Hepatocyte (in vitro differentiated cells): ENCODE results near the gene LRCOL1. TPM values are rescaled to one million over a fixed set of nuclear protein-coding genes. Genes with fewer than 3 reads are reported as not detected.

ENCODE experiments used
- DNase-seq: peaks from one replicate; pipeline ENCODE4 v3.0.0-alpha.2; 2016; ENCODE audit warnings: low spot score
- H2AFZ ChIP-seq: fragments of 200-600 bp; sonication (generic); 2 replicates; pipeline ENCODE4 v1.6.0; 2016; ENCODE audit warnings: antibody characterized with exemption, mild to moderate bottlenecking
- H3K27ac ChIP-seq: fragments of 200-600 bp; sonication (generic); 2 replicates; pipeline ENCODE4 v1.5.1; 2016; ENCODE audit warnings: mild to moderate bottlenecking
- H3K27me3 ChIP-seq: fragments of 200-600 bp; sonication (generic); 2 replicates; pipeline ENCODE4 v1.6.1; 2016
- H3K36me3 ChIP-seq: fragments of 200-600 bp; sonication (generic); replicated peaks from 2 replicates; pipeline ENCODE4 v1.5.1; 2016; ENCODE audit warnings: low read depth; ENCODE audit not compliant: insufficient read depth
- H3K4me1 ChIP-seq: fragments of 200-600 bp; sonication (generic); 2 replicates; pipeline ENCODE4 v1.5.1; 2016; ENCODE audit warnings: mild to moderate bottlenecking, moderate library complexity; ENCODE audit not compliant: insufficient read depth
- H3K4me2 ChIP-seq: fragments of 200-600 bp; sonication (generic); 2 replicates; pipeline ENCODE4 v1.6.0; 2016
- H3K4me3 ChIP-seq: fragments of 200-600 bp; sonication (generic); 2 replicates; pipeline ENCODE4 v1.5.1; 2016; ENCODE audit warnings: mild to moderate bottlenecking
- H3K79me2 ChIP-seq: fragments of 200-600 bp; sonication (generic); 2 replicates; pipeline ENCODE4 v1.6.0; 2017; ENCODE audit warnings: mild to moderate bottlenecking
- H3K9me2 ChIP-seq: fragments of 200-600 bp; sonication (generic); replicated peaks from 2 replicates; pipeline ENCODE4 v1.6.0; 2017; ENCODE audit warnings: mild to moderate bottlenecking; ENCODE audit not compliant: insufficient read depth
- H3K9me3 ChIP-seq: fragments of 200-600 bp; sonication (generic); 2 replicates; pipeline ENCODE4 v1.5.1; 2016; ENCODE audit warnings: low read depth, mild to moderate bottlenecking
- H4K20me1 ChIP-seq: fragments of 200-600 bp; sonication (generic); 2 replicates; pipeline ENCODE4 v1.6.0; 2016; ENCODE audit warnings: mild to moderate bottlenecking; ENCODE audit not compliant: insufficient read depth, poor library complexity, severe bottlenecking
- EZH2 ChIP-seq: fragments of 200-600 bp; sonication (generic); IDR thresholded peaks from 2 replicates; pipeline ENCODE4 v1.6.1; 2016; ENCODE audit warnings: antibody characterized with exemption, mild to moderate bottlenecking, borderline replicate concordance
- EZH2phosphoT487 ChIP-seq: fragments of 200-600 bp; sonication (generic); IDR thresholded peaks from one replicate; pipeline ENCODE4 v1.6.1; 2018; ENCODE audit warnings: antibody characterized with exemption, mild to moderate bottlenecking, low read depth, moderate library complexity; ENCODE audit not compliant: unreplicated experiment, severe bottlenecking
- WGBS: methylation state at CpG from one replicate; pipeline ENCODE4 v1.1.6; 2016; ENCODE audit warnings: low lambda C conversion rate; ENCODE audit errors: missing lambda C conversion rate; 5-methylcytosine and 5-hydroxymethylcytosine counted together
- polyA plus RNA-seq: library from polyadenylated mRNA; unstranded; fragments of >200 nt; fragmentation: Nextera tagmentation; extraction: Ambion mirVana; gene quantifications from 2 replicates; pipeline ENCODE4 v1.2.1, GENCODE V29; 2016
- total RNA-seq: library from RNA; depleted of rRNA; stranded (reverse); fragments of >200 nt; gene quantifications from 2 replicates; pipeline ENCODE4 v1.2.3, GENCODE V29; 2014
- TF ChIP-seq, protein P1 (sequence below): fragments of 200-600 bp; sonication (generic); IDR thresholded peaks from 2 replicates; pipeline ENCODE4 v1.5.1; 2016; ENCODE audit warnings: antibody characterized with exemption, mild to moderate bottlenecking; ENCODE audit not compliant: poor library complexity

Gene LRCOL1
- total and polyA plus RNA-seq, 2 experiments from 2014 or later, result 0.28 TPM; not detected in 1

DNA sequence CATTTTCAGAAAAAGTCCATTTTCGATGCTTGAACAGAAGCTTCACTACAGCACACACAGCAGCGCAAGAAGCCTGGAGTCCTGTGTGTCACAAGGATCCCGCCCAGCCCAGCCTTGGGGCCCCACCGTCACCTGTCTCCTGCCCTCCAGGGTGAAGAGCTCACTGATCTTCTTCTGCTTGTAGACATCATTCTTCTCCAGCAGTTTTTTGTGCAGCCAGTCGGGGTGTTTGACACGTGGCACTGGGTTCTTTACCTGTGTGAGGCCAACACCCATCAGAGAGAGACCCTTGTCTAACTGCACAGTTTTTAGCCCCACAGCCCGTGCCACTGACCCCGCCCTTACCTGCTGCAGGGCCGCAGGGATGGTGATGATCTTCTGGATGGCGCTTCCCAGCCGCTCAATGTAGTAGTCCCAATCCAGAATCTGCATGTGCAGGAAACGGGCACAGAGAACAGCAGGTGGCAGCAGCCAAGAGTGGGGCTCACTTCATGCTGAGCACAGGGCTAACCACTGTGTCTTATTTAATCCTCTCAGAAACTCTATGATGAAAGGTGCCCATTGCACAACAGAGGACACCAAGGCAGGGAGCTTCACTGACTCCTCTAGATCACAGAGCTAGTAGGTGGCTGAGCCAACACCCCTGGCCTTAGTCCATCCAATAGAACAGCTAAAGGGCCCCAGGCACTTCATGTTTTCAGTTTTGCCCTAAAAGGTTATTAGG lies 46.8 kb upstream of the LRCOL1 start:
- Histone ChIP-seq H3K4me2 (no peak overlapping the region), H3K36me3 (no peaks in the 10 kb centered on the region), H4K20me1 (no peaks in the 10 kb centered on the region), H3K4me1 (no peaks in the 10 kb centered on the region), H3K27me3 (no peaks in the 10 kb centered on the region), H3K27ac (no peak overlapping the region), H3K79me2 (no peaks in the 10 kb centered on the region), H3K9me2 (no peaks in the 10 kb centered on the region), H2AFZ (no peak overlapping the region), H3K9me3 (no peaks in the 10 kb centered on the region), H3K4me3 (no peak overlapping the region)
- 96% methylated on average over 12 of the region's 12 CpGs for WGBS
- TF ChIP-seq, protein P1, sequence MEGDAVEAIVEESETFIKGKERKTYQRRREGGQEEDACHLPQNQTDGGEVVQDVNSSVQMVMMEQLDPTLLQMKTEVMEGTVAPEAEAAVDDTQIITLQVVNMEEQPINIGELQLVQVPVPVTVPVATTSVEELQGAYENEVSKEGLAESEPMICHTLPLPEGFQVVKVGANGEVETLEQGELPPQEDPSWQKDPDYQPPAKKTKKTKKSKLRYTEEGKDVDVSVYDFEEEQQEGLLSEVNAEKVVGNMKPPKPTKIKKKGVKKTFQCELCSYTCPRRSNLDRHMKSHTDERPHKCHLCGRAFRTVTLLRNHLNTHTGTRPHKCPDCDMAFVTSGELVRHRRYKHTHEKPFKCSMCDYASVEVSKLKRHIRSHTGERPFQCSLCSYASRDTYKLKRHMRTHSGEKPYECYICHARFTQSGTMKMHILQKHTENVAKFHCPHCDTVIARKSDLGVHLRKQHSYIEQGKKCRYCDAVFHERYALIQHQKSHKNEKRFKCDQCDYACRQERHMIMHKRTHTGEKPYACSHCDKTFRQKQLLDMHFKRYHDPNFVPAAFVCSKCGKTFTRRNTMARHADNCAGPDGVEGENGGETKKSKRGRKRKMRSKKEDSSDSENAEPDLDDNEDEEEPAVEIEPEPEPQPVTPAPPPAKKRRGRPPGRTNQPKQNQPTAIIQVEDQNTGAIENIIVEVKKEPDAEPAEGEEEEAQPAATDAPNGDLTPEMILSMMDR, result no peak
- TF ChIP-seq EZH2, result no peak
- TF ChIP-seq EZH2phosphoT487, result no peak
- DNase-seq, result no peak

DNA sequence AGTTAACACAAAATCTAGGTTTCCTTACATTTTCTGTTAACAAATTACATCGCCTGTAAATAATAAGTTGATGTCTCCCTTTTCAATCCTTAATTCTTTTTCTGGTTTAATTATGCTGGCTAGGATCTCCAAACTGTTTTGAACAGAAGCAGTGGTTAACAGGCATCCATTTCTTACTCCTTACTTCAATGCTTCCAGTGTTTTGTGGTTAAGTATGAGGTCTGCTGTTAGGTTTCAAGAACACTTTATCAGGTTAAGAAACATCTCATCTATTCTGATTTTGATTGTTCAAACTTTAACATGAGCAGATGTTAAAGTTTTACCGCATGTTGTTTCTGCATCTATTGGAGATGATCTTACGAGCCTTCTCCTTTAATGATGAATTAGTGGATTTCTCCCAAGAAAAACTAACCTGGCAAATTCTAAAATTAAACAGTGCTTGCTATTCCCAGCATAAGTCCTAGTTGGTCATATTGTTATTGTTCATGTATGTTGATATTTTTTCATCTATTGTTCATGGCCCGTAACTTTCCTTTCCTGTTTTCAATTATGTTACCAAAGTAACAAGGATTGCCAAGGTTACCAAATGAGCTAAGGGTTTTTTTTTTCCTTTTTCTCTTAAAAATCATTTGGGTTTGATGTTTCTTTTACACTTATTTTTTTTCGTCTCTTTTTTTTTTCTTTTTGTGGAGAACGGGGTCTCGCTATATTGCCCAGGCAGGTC lies 43.3 kb upstream of the LRCOL1 start:
- H3K27me3 ChIP-seq, result no peaks in the 10 kb centered on the region
- no peak overlapping the region for H3K4me2 ChIP-seq
- H3K79me2 ChIP-seq, result no peaks in the 10 kb centered on the region
- H3K9me2 ChIP-seq, result no peaks in the 10 kb centered on the region
- no peak for TF ChIP-seq EZH2
- TF ChIP-seq EZH2phosphoT487, result no peak
- TF ChIP-seq, protein P1, result no peak
- H4K20me1 ChIP-seq, result no peaks in the 10 kb centered on the region
- H3K4me3 ChIP-seq, result no peak overlapping the region
- 91% methylated on average over 7 of the region's 7 CpGs for WGBS
- no peaks in the 10 kb centered on the region for H3K4me1 ChIP-seq
- H3K9me3 ChIP-seq, result no peaks in the 10 kb centered on the region
- DNase-seq, result no peak
- no peak overlapping the region for H2AFZ ChIP-seq
- H3K36me3 ChIP-seq, result no peaks in the 10 kb centered on the region
- H3K27ac ChIP-seq, result no peak overlapping the region

DNA sequence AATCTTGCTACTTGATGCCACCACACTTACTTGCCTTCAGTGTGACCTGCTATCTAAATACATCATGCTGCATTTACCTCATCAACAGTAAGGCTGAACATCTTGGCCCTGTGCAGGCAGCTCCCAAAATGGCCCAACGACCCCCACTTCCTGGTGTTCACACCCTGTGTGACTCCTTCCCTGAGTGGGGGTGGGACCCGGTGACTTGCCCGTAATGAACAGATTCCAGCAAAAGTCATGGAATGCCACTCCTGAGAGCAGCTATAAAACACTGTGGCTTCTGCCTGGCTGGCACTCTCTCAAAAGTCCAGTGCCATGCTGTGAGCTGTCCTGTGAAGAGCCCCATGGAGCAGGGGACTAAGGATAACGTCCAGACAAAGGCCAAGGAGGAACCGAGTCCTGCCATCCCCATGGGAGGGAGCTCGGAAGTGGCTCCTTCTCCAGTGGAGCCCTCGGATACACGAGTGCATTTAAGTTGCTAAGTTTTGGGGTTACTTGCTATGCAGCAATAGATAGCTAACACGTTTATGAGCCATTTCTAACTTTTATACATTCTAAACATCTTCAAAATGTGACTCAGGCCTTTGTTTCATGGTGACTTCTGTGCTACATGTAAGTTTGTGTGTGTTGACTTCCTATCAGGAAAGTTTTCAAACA lies 41.2 kb upstream of the LRCOL1 start:
- no peaks in the 10 kb centered on the region for H3K36me3 ChIP-seq
- no peak overlapping the region for H3K27ac ChIP-seq
- H3K27me3 ChIP-seq, result no peaks in the 10 kb centered on the region
- WGBS, result 82% methylated on average over 9 of the region's 9 CpGs
- no peaks in the 10 kb centered on the region for H3K79me2 ChIP-seq
- H3K9me2 ChIP-seq, result no peaks in the 10 kb centered on the region
- DNase-seq, result no peak
- H3K4me1 ChIP-seq, result no peaks in the 10 kb centered on the region
- no peak overlapping the region for H2AFZ ChIP-seq
- TF ChIP-seq EZH2phosphoT487, result no peak
- no peak for TF ChIP-seq EZH2
- TF ChIP-seq, protein P1, result no peak
- no peaks in the 10 kb centered on the region for H3K9me3 ChIP-seq
- H3K4me2 ChIP-seq, result no peak overlapping the region
- H4K20me1 ChIP-seq, result no peaks in the 10 kb centered on the region
- no peak overlapping the region for H3K4me3 ChIP-seq
